Esophagus squamous epithelium (tissue), 4 donors: ENCODE results near the gene PILRB.

Experiments used
- CTCF ChIP-seq, 6 experiments: fragments of 450-650 bp in 4 of 6; fragments of 200-600 bp in 2 of 6; sonication (generic) in 2 of 6; IDR thresholded peaks; one replicate each; pipeline ENCODE4 v1.5.1; 2016 to 2019; ENCODE audit warnings: antibody characterized with exemption in 6 of 6, mild to moderate bottlenecking in 4 of 6, moderate library complexity in 4 of 6
- POLR2A ChIP-seq, 4 donors: fragments of 450-650 bp; IDR thresholded peaks; one replicate each; pipeline ENCODE4 v1.6.1; 2017; ENCODE audit warnings: antibody characterized with exemption in 4 of 4, mild to moderate bottlenecking in 4 of 4, moderate library complexity in 3 of 4

- TF ChIP-seq POLR2A (IDR thresholded peaks at IDR 0.05) (no peak), CTCF (IDR thresholded peaks at IDR 0.05) (no peak)
These were observed 11.0 kb upstream of the PILRB start for GRCh38 chr7:100346921-100347320.
